Measurements from ENCODE around the gene RNF224. TPM values are rescaled to one million over a fixed set of nuclear protein-coding genes. Genes with fewer than 3 reads are reported as not detected.
A peak's percentile ranks its signal among the peaks of the same experiment; 100 is the strongest.

Gene RNF224
- total RNA-seq, 1 donor from 2014 or later: not detected

- Histone ChIP-seq H3K36me3 (ENCODE audit: control insufficient read depth in 3 of 3, insufficient read depth in 3 of 3, low read length in 3 of 3) (peaks cover 28 to 34% (median 28%) of the 10 kb centered on the region in 3 donors), H3K9me3 (ENCODE audit: control insufficient read depth in 3 of 3, low read length in 3 of 3) (no peaks in the 10 kb centered on the region), H3K4me3 (ENCODE audit: low read length in 3 of 3) (no peak overlapping the region), H3K4me1 (ENCODE audit: control insufficient read depth in 3 of 3, insufficient read depth in 3 of 3, low read length in 3 of 3) (peaks cover 25 to 47% (median 40%) of the 10 kb centered on the region in 3 donors), H3K27ac (ENCODE audit: low read depth, low read length) (no peak overlapping the region), H3K9ac (ENCODE audit: low read depth in 1 of 3, low read length in 3 of 3) (no peak overlapping the region), H3K27me3 (ENCODE audit: control insufficient read depth in 3 of 3, insufficient read depth in 3 of 3, low read length in 3 of 3) (peaks cover 3 to 15% (median 12%) of the 10 kb centered on the region in 3 donors)
Observed at GRCh38 chr9:137271696-137272076, 44.4 kb downstream of the RNF224 start.

DNA sequence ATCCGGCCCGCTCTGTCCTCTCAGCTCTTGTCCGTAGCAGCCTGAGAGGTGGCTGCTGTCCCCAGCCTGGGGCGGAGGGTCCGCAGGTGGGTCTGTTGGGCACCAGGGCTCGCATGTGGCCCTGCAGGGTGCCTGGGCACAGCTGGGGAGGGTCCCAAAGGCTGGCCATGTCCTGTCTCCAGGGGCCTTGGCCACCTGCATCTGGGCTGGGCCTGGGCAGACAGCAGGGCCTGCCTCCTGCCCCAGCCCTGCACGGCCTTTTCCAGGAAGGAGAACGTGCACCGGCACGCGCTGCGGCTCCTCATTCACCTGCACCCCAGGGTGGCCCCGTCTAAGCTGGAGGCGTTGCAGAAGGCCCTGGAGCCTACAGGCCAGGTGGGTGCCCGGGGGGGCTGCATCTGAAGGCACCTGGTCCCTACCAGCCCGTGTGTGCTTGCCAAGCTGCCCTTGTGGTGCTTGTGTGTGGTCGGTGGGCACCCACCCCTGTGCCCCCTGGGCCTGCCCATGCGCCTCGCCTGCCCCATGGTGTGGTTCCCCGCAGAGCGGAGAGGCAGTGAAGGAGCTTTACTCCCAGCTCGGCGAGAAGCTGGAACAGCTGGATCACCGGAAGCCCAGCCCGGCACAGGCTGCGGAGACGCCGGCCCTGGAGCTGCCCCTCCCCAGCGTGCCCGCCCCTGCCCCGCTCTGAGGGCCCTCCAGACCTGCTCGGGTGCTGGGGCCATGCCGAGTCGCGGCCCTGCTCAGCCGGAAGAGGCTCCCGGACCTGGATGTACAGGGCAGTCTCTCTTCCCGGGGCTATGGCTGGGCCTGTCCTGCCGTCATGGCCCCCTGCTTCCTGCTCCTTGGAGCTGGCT, 45.2 kb downstream of the RNF224 start:
- Histone ChIP-seq H3K27me3 (ENCODE audit: control insufficient read depth in 3 of 3, insufficient read depth in 3 of 3, low read length in 3 of 3) (peaks cover 6 to 19% (median 17%) of the 10 kb centered on the region in 3 donors), H3K9me3 (ENCODE audit: control insufficient read depth in 3 of 3, low read length in 3 of 3) (no peaks in the 10 kb centered on the region), H3K27ac (ENCODE audit: low read depth, low read length) (no peak overlapping the region), H3K4me1 (ENCODE audit: control insufficient read depth in 3 of 3, insufficient read depth in 3 of 3, low read length in 3 of 3) (peaks cover 33 to 55% (median 47%) of the 10 kb centered on the region in 3 donors), H3K36me3 (ENCODE audit: control insufficient read depth in 3 of 3, insufficient read depth in 3 of 3, low read length in 3 of 3) (peaks cover 22 to 29% (median 25%) of the 10 kb centered on the region in 3 donors), H3K4me3 (ENCODE audit: low read length in 3 of 3) (no peak overlapping the region), H3K9ac (ENCODE audit: low read depth in 1 of 3, low read length in 3 of 3) (no peak overlapping the region)

DNA sequence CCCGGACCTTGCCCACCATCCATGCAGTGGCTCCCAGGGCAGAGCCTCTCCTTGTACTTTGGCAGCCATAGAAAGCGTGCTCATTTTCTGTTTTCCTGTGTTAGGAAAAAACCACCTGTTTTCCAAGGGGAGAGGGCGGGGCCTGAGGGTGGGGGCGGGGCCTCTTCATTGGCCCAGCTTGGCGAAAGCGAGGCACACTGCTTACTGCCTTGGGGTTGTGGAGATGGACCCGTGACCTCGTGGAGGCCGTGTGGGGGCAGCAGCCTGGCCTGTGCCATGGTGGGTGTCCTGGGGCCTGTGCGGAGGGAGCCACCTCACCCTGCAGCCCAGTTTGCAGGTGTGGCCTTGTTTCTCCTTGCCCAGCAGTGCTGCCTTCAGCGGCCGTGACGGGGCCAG, 45.8 kb downstream of the RNF224 start:
- peaks cover 9 to 25% (median 17%) of the 10 kb centered on the region in 3 donors for H3K27me3 ChIP-seq (ENCODE audit: control insufficient read depth in 3 of 3, insufficient read depth in 3 of 3, low read length in 3 of 3)
- no peaks in the 10 kb centered on the region for H3K9me3 ChIP-seq (ENCODE audit: control insufficient read depth in 3 of 3, low read length in 3 of 3)
- peaks cover 22 to 24% (median 22%) of the 10 kb centered on the region in 3 donors for H3K36me3 ChIP-seq (ENCODE audit: control insufficient read depth in 3 of 3, insufficient read depth in 3 of 3, low read length in 3 of 3)
- no peak overlapping the region for H3K27ac ChIP-seq (ENCODE audit: low read depth, low read length)
- no peak overlapping the region for H3K9ac ChIP-seq (ENCODE audit: low read depth in 1 of 3, low read length in 3 of 3)
- H3K4me3 ChIP-seq (ENCODE audit: low read length in 3 of 3): no peak overlapping the region
- H3K4me1 ChIP-seq (ENCODE audit: control insufficient read depth in 3 of 3, insufficient read depth in 3 of 3, low read length in 3 of 3): peaks cover 35 to 50% (median 45%) of the 10 kb centered on the region in 3 donors

DNA sequence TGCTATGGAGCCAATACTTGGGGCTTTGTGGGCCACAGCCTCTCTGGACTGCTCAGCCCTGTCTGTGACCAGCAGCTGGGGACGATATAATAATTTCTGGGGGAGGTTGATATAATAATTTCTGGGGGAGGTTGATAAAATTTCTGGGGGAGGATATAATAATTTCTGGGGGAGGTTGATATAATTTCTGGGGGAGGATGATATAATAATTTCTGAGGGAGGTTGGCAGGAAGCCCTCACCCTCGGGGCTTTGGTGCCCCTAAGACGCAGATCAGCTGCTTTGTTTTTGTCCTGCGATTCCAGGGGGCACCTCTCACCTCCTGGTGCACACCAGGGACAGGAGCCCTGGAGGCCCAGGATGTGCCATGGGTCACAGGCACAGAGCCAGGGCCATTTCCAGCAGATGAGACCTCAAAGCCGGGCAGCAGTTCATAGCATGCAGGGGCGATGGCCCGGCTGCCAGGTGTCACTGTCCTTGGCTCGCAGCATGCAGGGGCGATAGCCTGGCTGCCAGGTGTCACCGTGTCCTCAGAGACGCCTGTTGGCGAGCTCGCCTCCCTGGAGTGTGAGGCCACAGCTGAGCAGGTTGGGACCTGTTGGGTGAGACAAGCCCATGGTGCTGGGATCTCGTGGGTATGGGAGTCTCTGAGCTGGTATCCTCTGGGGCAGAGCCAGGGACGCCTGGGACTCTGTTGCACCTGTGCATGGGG, 46.5 kb downstream of the RNF224 start:
- H3K27me3 ChIP-seq (ENCODE audit: control insufficient read depth in 3 of 3, insufficient read depth in 3 of 3, low read length in 3 of 3): peaks cover 13 to 27% (median 17%) of the 10 kb centered on the region in 3 donors
- no peak overlapping the region for H3K27ac ChIP-seq (ENCODE audit: low read depth, low read length)
- no peaks in the 10 kb centered on the region for H3K9me3 ChIP-seq (ENCODE audit: control insufficient read depth in 3 of 3, low read length in 3 of 3)
- H3K4me3 ChIP-seq (ENCODE audit: low read length in 3 of 3): no peak overlapping the region
- peaks cover 21 to 24% (median 22%) of the 10 kb centered on the region in 3 donors for H3K36me3 ChIP-seq (ENCODE audit: control insufficient read depth in 3 of 3, insufficient read depth in 3 of 3, low read length in 3 of 3)
- peak overlapping the region in 1 of 3 donors; percentile 45 for H3K9ac ChIP-seq (ENCODE audit: low read depth in 1 of 3, low read length in 3 of 3)
- H3K4me1 ChIP-seq (ENCODE audit: control insufficient read depth in 3 of 3, insufficient read depth in 3 of 3, low read length in 3 of 3): peaks cover 30 to 44% (median 38%) of the 10 kb centered on the region in 3 donors

- peaks cover 24 to 41% (median 26%) of the 10 kb centered on the region in 3 donors for H3K27me3 ChIP-seq (ENCODE audit: control insufficient read depth in 3 of 3, insufficient read depth in 3 of 3, low read length in 3 of 3)
- H3K36me3 ChIP-seq (ENCODE audit: control insufficient read depth in 3 of 3, insufficient read depth in 3 of 3, low read length in 3 of 3): peaks cover 16 to 22% (median 21%) of the 10 kb centered on the region in 3 donors
- no peak overlapping the region for H3K9ac ChIP-seq (ENCODE audit: low read depth in 1 of 3, low read length in 3 of 3)
- H3K9me3 ChIP-seq (ENCODE audit: control insufficient read depth in 3 of 3, low read length in 3 of 3): no peaks in the 10 kb centered on the region
- no peak overlapping the region for H3K27ac ChIP-seq (ENCODE audit: low read depth, low read length)
- H3K4me1 ChIP-seq (ENCODE audit: control insufficient read depth in 3 of 3, insufficient read depth in 3 of 3, low read length in 3 of 3): peaks cover 21 to 32% (median 26%) of the 10 kb centered on the region in 3 donors
- no peak overlapping the region for H3K4me3 ChIP-seq (ENCODE audit: low read length in 3 of 3)
Observed at GRCh38 chr9:137275203-137275587, 47.9 kb downstream of the RNF224 start.

- Histone ChIP-seq H3K27ac (ENCODE audit: low read depth, low read length) (no peak overlapping the region), H3K9me3 (ENCODE audit: control insufficient read depth in 3 of 3, low read length in 3 of 3) (no peaks in the 10 kb centered on the region), H3K4me1 (ENCODE audit: control insufficient read depth in 3 of 3, insufficient read depth in 3 of 3, low read length in 3 of 3) (peaks cover 21 to 32% (median 26%) of the 10 kb centered on the region in 3 donors), H3K9ac (ENCODE audit: low read depth in 1 of 3, low read length in 3 of 3) (peak overlapping the region in 2 of 3 donors; percentile 3 to 70), H3K27me3 (ENCODE audit: control insufficient read depth in 3 of 3, insufficient read depth in 3 of 3, low read length in 3 of 3) (peaks cover 28 to 48% (median 31%) of the 10 kb centered on the region in 3 donors), H3K4me3 (ENCODE audit: low read length in 3 of 3) (no peak overlapping the region), H3K36me3 (ENCODE audit: control insufficient read depth in 3 of 3, insufficient read depth in 3 of 3, low read length in 3 of 3) (peaks cover 14 to 21% (median 21%) of the 10 kb centered on the region in 3 donors)
Observed at GRCh38 chr9:137275588-137276472, 48.5 kb downstream of the RNF224 start.

DNA sequence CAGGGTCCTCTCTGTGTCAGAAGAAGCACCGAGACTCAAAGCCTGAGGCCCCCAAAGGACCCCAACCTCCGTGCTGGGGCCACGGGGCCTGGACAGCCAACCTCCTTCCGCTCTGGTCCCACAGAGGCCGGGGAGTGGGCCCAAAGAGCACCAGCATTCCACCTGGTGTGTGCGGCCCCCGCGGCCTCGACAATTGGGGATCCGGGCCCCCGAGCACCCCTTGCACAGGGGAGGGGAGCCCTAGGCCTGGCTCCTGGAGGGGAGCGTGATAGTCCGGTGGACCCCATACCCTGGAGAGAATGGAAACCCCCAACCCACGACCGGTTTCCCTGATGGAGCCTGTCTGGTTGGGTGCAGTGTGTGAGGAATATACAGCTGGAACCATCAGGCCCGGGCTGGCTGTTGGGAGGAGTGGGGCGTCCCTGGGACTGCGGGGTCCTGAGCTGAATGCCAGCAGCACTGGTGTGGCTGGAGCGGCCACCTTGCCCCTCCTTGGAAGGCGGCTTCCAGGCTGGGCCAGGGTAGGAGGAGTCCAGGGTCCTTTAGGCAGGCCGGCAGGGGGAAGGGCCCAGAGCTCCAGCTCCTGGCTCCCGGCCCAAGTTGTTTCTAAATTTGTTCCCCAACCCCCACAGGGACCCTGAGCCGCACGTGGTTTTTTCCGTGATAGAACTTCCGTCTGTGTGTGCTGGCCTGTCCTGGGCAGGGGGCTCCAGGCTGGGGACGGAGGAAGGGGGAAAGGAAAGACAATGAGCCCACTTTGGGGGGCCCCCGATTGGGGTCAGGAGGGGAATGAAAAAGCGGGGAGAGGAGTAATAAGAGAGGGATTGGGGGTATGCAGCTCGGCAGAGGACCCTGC, 49.4 kb downstream of the RNF224 start:
- Histone ChIP-seq H3K4me1 (ENCODE audit: control insufficient read depth in 3 of 3, insufficient read depth in 3 of 3, low read length in 3 of 3) (peaks cover 21 to 32% (median 26%) of the 10 kb centered on the region in 3 donors), H3K9ac (ENCODE audit: low read depth in 1 of 3, low read length in 3 of 3) (peak overlapping the region; percentile 32 to 70 (median 33))

GRCh38 chr9:137277329-137278041, 50.2 kb downstream of the RNF224 start, which contains the start of gene TOR4A:
TOR4A (plus strand) TSS chr9:137277726; CDS start chr9:137278690, 964 bp downstream.
- Histone ChIP-seq H3K4me1 (ENCODE audit: control insufficient read depth in 3 of 3, insufficient read depth in 3 of 3, low read length in 3 of 3) (peaks cover 23 to 32% (median 26%) of the 10 kb centered on the region in 3 donors), H3K9ac (ENCODE audit: low read depth in 1 of 3, low read length in 3 of 3) (peak within 1 kb of the TSS; percentile 32 to 70 (median 33)), H3K27me3 (ENCODE audit: control insufficient read depth in 3 of 3, insufficient read depth in 3 of 3, low read length in 3 of 3) (peaks cover 28 to 62% (median 31%) of the 10 kb centered on the region in 3 donors), H3K27ac (ENCODE audit: low read depth, low read length) (peak within 1 kb of the TSS; percentile 75), H3K36me3 (ENCODE audit: control insufficient read depth in 3 of 3, insufficient read depth in 3 of 3, low read length in 3 of 3) (peaks cover 5 to 12% (median 11%) of the 10 kb centered on the region in 3 donors), H3K9me3 (ENCODE audit: control insufficient read depth in 3 of 3, low read length in 3 of 3) (no peaks in the 10 kb centered on the region), H3K4me3 (ENCODE audit: low read length in 3 of 3) (peak within 1 kb of the TSS; percentile 48 to 60 (median 49))

More for the DNA sequence above, 49.4 kb downstream of the RNF224 start:
- Histone ChIP-seq H3K4me3 (ENCODE audit: low read length in 3 of 3) (peak overlapping the region; percentile 7 to 54 (median 49)), H3K27me3 (ENCODE audit: control insufficient read depth in 3 of 3, insufficient read depth in 3 of 3, low read length in 3 of 3) (peaks cover 31 to 56% (median 32%) of the 10 kb centered on the region in 3 donors), H3K9me3 (ENCODE audit: control insufficient read depth in 3 of 3, low read length in 3 of 3) (no peaks in the 10 kb centered on the region), H3K36me3 (ENCODE audit: control insufficient read depth in 3 of 3, insufficient read depth in 3 of 3, low read length in 3 of 3) (peaks cover 13 to 19% (median 19%) of the 10 kb centered on the region in 3 donors), H3K27ac (ENCODE audit: low read depth, low read length) (peak overlapping the region; percentile 75)

Measured in skeletal muscle tissue (tissue), 4 donors.